K562 (cell line): ENCODE results near the gene APCDD1L. TPM values are rescaled to one million over a fixed set of nuclear protein-coding genes. Genes with fewer than 3 reads are reported as not detected.

Experiments used
- ATAC-seq: fragments of 200-7000 bp; cut with Tn5 transposase; 3 replicates; pipeline ENCODE4 v1.9.1; 2020; ENCODE audit warnings: moderate library complexity
- BruUV-seq: library from RNA; stranded (reverse); fragments of 400-500 nt; replicated peaks from 2 replicates; lab custom pipeline; 2021; lab: Mats Ljungman, UMichigan
- CTCF ChIA-PET: fragments of 300-600 bp; formaldehyde crosslinking; extraction: SDS; loops from one replicate; lab custom pipeline; 2021; ENCODE audit warnings: low intra/inter-chr PET ratio; lab: Yijun Ruan, JAX
- POLR2A ChIA-PET: fragments of 300-600, 350-650 bp; sonication (Branson Sonifier 250); formaldehyde crosslinking; extraction: SDS; loops from one replicate; lab custom pipeline; 2021; ENCODE audit warnings: antibody characterized with exemption, inconsistent platforms; lab: Yijun Ruan, JAX
- DNase-seq, 4 experiments: peaks; one replicate each; pipeline versions ENCODE4 v3.0.0 to v3.0.0-alpha.2; 2011 to 2018; ENCODE audit warnings: low spot score in 3 of 4, mixed read lengths in 3 of 4; ENCODE audit errors: extremely low read depth in 1 of 4
- FAIRE-seq: peaks from 2 replicates; lab custom pipeline; 2011; peaks lifted over from hg19 to GRCh38; lab: Jason Lieb, UNC
- H2AFZ ChIP-seq: 2 replicates; pipeline ENCODE4 v1.6.0; 2011; ENCODE audit warnings: low read depth, low read length, control low read depth, inconsistent platforms
- H3K27ac ChIP-seq: fragments of 200-600 bp; 3 replicates; pipeline ENCODE4 v1.8.0; 2011; ENCODE audit warnings: low read depth, mild to moderate bottlenecking, control low read depth, inconsistent platforms, low read length, moderate library complexity, mixed read lengths; ENCODE audit errors: extremely low read depth
- H3K27me3 ChIP-seq, 2 experiments: fragments of 300-600 bp in 1 of 2; 2 replicates in 1 of 2; 3 replicates in 1 of 2; pipeline versions ENCODE4 v1.6.0 to v1.8.0; 2011; ENCODE audit warnings: inconsistent platforms in 2 of 2, low read length in 2 of 2, mild to moderate bottlenecking in 1 of 2, mixed read lengths in 1 of 2, moderate library complexity in 1 of 2; ENCODE audit not compliant: control insufficient read depth in 2 of 2, insufficient read depth in 2 of 2
- H3K36me3 ChIP-seq: fragments of 300-600 bp; 3 replicates; pipeline ENCODE4 v1.8.0; 2011; ENCODE audit warnings: mild to moderate bottlenecking, low read length, inconsistent platforms; ENCODE audit not compliant: control insufficient read depth, insufficient read depth
- H3K4me1 ChIP-seq, 2 experiments: fragments of 200-600 bp in 1 of 2; replicated peaks in 1 of 2; 2 replicates in 1 of 2; 3 replicates in 1 of 2; pipeline versions ENCODE4 v1.5.1 to v1.8.0; 2011; ENCODE audit warnings: inconsistent platforms in 2 of 2, low read length in 2 of 2, mild to moderate bottlenecking in 1 of 2, mixed read lengths in 1 of 2, moderate library complexity in 1 of 2; ENCODE audit not compliant: control insufficient read depth in 2 of 2, insufficient read depth in 2 of 2
- H3K4me2 ChIP-seq: 2 replicates; pipeline ENCODE4 v1.6.1; 2011; ENCODE audit warnings: low read length, control low read depth, inconsistent platforms, mixed read lengths; ENCODE audit not compliant: insufficient read depth
- H3K4me3 ChIP-seq: fragments of 200-600 bp; sonication (generic), shearing (Covaris generic); 2 replicates; pipeline ENCODE4 v1.5.1; 2016; ENCODE audit warnings: control low read depth, inconsistent platforms
- H3K79me2 ChIP-seq: fragments of 200-600 bp; 3 replicates; pipeline ENCODE4 v1.8.0; 2011; ENCODE audit warnings: low read length, inconsistent platforms; ENCODE audit not compliant: control insufficient read depth, insufficient read depth
- H3K9ac ChIP-seq, 2 experiments: 2 replicates each; pipeline versions ENCODE4 v1.6.0 to v1.6.1; 2011; ENCODE audit warnings: low read depth in 2 of 2, low read length in 2 of 2, control low read depth in 1 of 2, inconsistent platforms in 1 of 2, mild to moderate bottlenecking in 1 of 2, mixed read lengths in 1 of 2; ENCODE audit not compliant: insufficient read depth in 1 of 2
- H3K9me1 ChIP-seq: one replicate; pipeline ENCODE4 v1.6.0; 2011; ENCODE audit warnings: inconsistent platforms, mild to moderate bottlenecking, low read length, moderate library complexity; ENCODE audit not compliant: control insufficient read depth, insufficient read depth
- H3K9me3 ChIP-seq: replicated peaks from 2 replicates; pipeline ENCODE4 v1.5.1; 2011; ENCODE audit warnings: low read depth, low read length, inconsistent platforms; ENCODE audit not compliant: control insufficient read depth, insufficient read depth
- H4K20me1 ChIP-seq: replicated peaks from 2 replicates; pipeline ENCODE4 v1.6.1; 2011; ENCODE audit warnings: low read length, inconsistent platforms, mixed read lengths; ENCODE audit not compliant: control insufficient read depth, insufficient read depth
- CUX1 ChIP-seq: fragments of 200-800 bp; sonication (Bioruptor generic); IDR thresholded peaks from 2 replicates; pipeline ENCODE4 v1.6.1; 2016; ENCODE audit warnings: missing genetic modification characterization, missing compliant biosample characterization
- TRIM28 ChIP-seq: fragments of 450-650 bp; IDR thresholded peaks from 2 replicates; pipeline ENCODE4 v1.6.1; 2017
- in situ Hi-C: fragments of 300-500 bp; cut with MboI; formaldehyde crosslinking; loops from 4 replicates; pipeline ENCODE4 v1.15.0; 2018; ENCODE audit warnings: inconsistent platforms, mixed read lengths
- intact Hi-C: fragments of 100-400 bp; cut with micrococcal nuclease; formaldehyde crosslinking; loops from 2 replicates; pipeline ENCODE4 v1.14.2; 2022
- polyA plus RNA-seq, 8 experiments: library from polyadenylated mRNA; depleted of rRNA in 4 of 8; stranded (reverse) in 5 of 8; unstranded in 3 of 8; fragments of >200 nt; fragmentation: Nextera tagmentation in 2 of 8; fragmentation: Illumina TruSeq in 1 of 8; extraction: Ambion mirVana in 2 of 8; extraction: Trizol in 1 of 8; gene quantifications; 2 replicates each; pipeline versions ENCODE4 v1.2.1 to v1.2.3, GENCODE V29; 2011 to 2014; ENCODE audit warnings: inconsistent platforms in 1 of 8, missing spikeins in 1 of 8
- total RNA-seq, 7 experiments: library from RNA; depleted of rRNA in 6 of 7; stranded (reverse); fragments of >200 nt in 6 of 7; fragmentation: Illumina TruSeq in 2 of 7; extraction: Trizol in 2 of 7; gene quantifications; 2 replicates each; pipeline versions ENCODE4 v1.2.1 to v1.2.3, GENCODE V29; 2011 to 2021; ENCODE audit warnings: low replicate concordance in 1 of 7

The APCDD1L gene
- total and polyA plus RNA-seq, 9 of the 15 experiments (the other 6 are each of a cell fraction or from before 2014, with no cell fraction given) = not detected

GRCh38 chr20:58531063-58531462 lies 15.9 kb upstream of the APCDD1L start:
- FAIRE-seq (no peak), ATAC-seq (no peak)
- Histone ChIP-seq H3K36me3 (no peaks in the 10 kb centered on the region), H3K4me2 (no peak overlapping the region), H3K4me1 (no peaks in the 10 kb centered on the region), H2AFZ (no peak overlapping the region)
- CTCF ChIA-PET = no interaction called here
- intact Hi-C loops = no loop called here
- TF ChIP-seq CUX1 (CRISPR knock-in tag) (no peak), TRIM28 (0 out of 2 replicates have a peak, but pooled peaks have one; percentile 22)
- TF ChIP-seq, all 486 proteins: peak for 1
- H3K9ac ChIP-seq = no peak overlapping the region
- H3K27me3 ChIP-seq = no peaks in the 10 kb centered on the region
- H3K4me3 ChIP-seq = no peak overlapping the region
- POLR2A ChIA-PET = no interaction called here
- in situ Hi-C loops = no loop called here
- no peaks in the 10 kb centered on the region for H4K20me1 ChIP-seq
- no peaks in the 10 kb centered on the region for H3K79me2 ChIP-seq
- H3K27ac ChIP-seq = no peak overlapping the region
- no peaks in the 10 kb centered on the region; the same call in 1 of the 2 replicates for H3K9me3 ChIP-seq
- no peaks in the 10 kb centered on the region for H3K9me1 ChIP-seq
- no peak for DNase-seq
- BruUV-seq = no TSS peak
